HT1080 (cell line): ENCODE results near the gene EDA. TPM values are rescaled to one million over a fixed set of nuclear protein-coding genes. Genes with fewer than 3 reads are reported as not detected.
A peak's percentile ranks its signal among the peaks of the same experiment; 100 is the strongest.

Experiments used
- DNase-seq: peaks from one replicate; pipeline ENCODE4 v3.0.0-alpha.2; 2015; ENCODE audit warnings: low read depth
- polyA plus RNA-seq, 2 experiments: library from polyadenylated mRNA; depleted of rRNA; stranded (reverse); fragments of >200 nt; gene quantifications; 2 replicates each; pipeline ENCODE4 v1.2.3, GENCODE V29; 2015
- total RNA-seq: library from RNA; depleted of rRNA; stranded (reverse); fragments of >200 nt; shearing (Covaris generic); gene quantifications from 2 replicates; pipeline ENCODE4 v1.2.3, GENCODE V29; 2014; rRNA removed

The EDA gene
- 2.0 and 2.4 TPM in 2 replicates for total RNA-seq
- polyA plus RNA-seq (2015; cell fraction: cytosol; rRNA removed): 0.92 and 0.93 TPM in 2 replicates
- 1.2 and 1.3 TPM in 2 replicates for polyA plus RNA-seq (2015; cell fraction: nucleus; rRNA removed)

GRCh38 chrX:69615779-69616456, at the start of gene EDA:
Gene EDA, plus strand, starts transcription at chrX:69616113.
- peak; percentile 87 for DNase-seq

DNA sequence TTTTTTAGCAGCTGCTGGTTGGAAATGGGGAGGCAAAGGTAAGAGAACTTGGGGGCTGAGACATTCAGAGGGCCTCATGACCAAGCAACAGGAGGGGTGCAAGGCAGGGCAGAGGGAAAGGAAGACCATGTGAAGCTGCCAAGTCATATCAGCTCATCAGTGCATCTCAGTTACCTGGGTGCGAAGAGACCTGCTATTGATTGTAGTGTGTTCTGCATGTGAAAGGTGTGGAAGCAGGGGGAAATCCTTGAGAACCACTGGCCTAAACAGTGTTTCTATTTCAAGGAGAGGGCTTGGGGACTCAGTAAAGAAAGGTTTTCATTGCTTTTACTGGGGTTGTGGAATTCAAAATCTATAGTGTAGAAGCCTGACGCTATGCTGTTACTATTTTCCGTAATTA, 47.1 kb upstream of the EDA start:
- no peak for DNase-seq

GRCh38 chrX:69597399-69597798, 18.5 kb upstream of the EDA start:
- DNase-seq: no peak

GRCh38 chrX:69600182-69600581, 15.7 kb upstream of the EDA start:
- DNase-seq: no peak

GRCh38 chrX:69603566-69604194, 12.2 kb upstream of the EDA start:
- DNase-seq: no peak

DNA sequence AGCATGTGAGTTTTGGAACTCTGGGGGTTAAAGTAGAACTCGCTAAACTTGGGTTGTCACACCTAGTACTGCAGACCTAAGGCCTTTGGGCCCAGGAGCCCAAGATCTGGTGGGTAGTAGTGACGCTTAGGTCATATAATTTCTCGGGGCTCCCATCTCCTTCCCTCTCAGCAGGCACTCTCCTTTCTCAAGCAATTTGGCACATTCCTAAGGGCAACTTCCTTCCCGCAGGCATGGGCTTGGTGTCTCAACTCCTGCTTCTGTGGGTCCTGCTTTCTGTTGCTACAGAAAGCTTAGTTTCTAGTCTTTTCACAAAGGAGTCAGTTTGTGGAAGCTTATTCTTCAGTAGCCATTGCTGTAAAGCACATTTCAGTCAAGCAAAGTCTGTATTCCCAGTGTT, 10.4 kb upstream of the EDA start:
- DNase-seq: no peak

GRCh38 chrX:69607616-69608015, 8.3 kb upstream of the EDA start:
- DNase-seq: no peak

GRCh38 chrX:69613946-69614345, 2.0 kb upstream of the EDA start:
- DNase-seq: no peak

DNA sequence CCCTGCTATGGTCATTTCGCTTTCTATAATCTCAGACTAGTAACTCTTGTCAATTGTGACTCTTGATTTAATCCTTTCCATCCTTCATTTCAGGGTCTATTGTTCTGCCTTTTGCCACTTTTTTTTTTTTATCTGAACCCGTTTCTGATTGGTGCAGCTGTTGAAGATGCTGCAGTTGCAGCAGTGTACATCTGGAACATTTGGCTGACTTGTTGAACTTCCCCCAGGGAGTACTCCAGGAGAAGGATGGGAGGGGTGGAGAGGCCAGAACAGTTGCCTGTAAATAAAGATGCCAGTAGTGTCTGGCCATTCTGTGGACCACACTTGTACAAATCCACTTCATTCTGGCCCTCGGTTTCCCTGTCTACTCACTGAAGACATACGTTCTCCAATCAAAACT, 1.0 kb upstream of the EDA start:
- DNase-seq: no peak

- DNase-seq: no peak
These were observed 571 bp upstream of the EDA start for GRCh38 chrX:69615342-69615741.

DNA sequence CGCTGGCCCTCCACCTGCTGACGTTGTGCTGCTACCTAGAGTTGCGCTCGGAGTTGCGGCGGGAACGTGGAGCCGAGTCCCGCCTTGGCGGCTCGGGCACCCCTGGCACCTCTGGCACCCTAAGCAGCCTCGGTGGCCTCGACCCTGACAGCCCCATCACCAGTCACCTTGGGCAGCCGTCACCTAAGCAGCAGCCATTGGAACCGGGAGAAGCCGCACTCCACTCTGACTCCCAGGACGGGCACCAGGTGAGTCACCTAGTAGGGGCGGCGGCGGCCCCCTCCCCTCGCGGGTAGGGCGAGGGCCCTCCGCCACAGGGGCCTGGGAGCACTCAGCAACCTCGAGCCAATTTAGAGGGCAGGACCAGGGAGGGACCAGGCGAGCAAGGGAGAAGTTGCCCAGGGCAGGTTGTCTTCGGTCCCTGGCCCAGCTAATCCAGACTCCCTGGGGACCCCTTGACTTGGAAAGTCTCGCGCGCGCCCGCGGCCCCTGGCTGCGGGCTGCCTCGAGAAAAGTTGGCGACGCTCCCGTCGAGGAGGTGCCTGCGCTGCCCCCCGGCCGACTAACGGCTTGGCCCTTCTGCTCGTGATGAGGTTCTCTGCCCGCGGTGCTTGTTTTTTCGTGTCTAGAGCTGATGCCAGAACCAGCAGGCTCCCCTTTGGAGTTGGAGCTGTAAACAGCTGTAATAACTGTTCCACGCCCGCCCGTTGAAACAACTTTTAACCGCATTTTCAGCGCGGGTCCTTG, 717 bp downstream of the EDA start:
- no peak for DNase-seq

- DNase-seq: no peak
These were observed 2.9 kb downstream of the EDA start for GRCh38 chrX:69618803-69619202.

- DNase-seq: no peak
These were observed 10.2 kb downstream of the EDA start for GRCh38 chrX:69626129-69626528.

- DNase-seq: peak; percentile 59
These were observed 11.8 kb downstream of the EDA start for GRCh38 chrX:69627744-69628143.

DNA sequence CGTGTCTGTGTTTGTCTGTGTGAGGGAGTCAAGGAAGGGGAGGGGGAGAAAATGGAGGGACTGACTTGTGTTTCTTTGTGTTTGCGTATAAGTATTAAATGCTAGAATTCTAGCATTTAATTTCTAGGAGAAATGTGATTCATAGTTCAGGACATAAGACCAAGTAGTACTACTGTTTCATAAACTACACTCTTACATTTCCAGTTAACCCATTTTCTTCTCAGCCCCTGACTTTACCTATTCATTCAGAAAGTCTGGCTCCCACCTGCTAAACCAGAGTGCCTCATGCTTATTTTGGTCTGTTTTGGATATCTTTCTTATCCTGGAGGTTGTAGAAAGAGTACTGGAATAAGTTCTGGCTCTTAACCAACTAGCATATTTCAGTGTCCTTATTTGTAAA, 14.2 kb downstream of the EDA start:
- no peak for DNase-seq

- no peak for DNase-seq
These were observed 48.8 kb downstream of the EDA start for GRCh38 chrX:69664693-69665092.

DNA sequence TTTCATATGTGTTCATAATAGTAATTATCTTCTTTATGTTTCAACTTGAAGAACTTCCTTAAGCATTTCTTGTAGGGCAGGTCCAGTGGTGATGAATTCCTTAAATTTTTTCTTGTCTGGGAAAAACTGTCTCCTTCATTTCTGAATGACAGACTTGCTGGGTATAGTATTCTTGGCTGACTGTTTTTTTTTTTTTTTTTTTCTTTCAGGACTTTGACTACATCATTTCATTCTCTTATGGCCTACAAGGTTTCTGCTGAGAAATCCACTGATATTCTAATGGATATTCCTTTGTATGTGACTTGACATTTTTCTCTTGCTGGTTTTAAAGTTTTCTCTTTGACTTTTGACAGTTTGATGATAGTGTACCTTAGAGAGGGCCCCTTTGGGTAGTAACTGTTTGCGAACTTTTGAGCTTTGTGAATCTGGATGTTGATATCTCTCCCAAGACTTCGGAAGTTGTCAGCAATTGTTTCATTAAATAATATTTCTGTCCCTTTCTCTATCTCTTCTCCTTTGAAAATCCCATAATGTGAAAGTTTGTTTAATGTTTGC, 54.2 kb downstream of the EDA start:
- DNase-seq: no peak

DNA sequence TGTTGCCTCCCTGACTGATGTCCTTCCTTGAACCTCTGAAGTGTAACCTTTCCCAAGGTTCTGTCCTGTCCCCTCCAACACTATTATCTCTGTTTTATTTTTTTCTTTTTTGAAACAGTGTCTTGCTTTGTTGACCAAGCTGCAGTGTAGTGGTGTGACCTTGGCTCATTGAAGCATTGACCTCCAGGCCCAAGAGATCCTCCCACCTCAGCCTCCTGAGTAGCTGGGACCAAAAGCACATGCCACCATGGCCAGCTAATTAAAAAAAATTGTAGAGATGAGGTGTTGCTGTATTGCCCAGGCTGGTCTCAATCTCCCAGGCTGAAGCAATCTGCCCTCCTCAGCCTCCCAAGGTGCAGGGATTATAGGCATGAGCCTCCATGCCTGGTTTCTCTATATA, 59.0 kb downstream of the EDA start:
- DNase-seq: no peak

GRCh38 chrX:69705818-69706217, 89.9 kb downstream of the EDA start:
- DNase-seq: no peak

DNA sequence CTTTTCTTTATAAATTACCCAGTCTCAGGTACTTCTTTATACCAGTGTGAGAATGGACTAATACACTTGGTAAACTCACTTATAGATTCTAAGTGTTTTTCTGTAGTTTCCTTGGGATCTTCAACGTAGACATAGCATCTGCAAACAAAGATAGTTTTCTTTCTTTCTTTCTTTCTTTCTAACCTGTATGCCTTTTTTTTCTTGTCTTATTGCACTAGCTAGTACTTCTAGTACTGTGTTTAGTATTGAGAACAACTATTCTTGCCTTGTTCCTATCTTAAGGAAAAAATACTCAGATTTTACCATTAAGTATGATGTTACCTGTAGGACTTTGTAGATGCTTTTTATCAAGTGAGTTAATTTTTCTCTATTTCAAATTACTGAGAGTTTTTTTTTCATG, 102.2 kb downstream of the EDA start:
- no peak for DNase-seq

- DNase-seq: no peak
These were observed 108.4 kb downstream of the EDA start for GRCh38 chrX:69724307-69724706.

- DNase-seq: no peak
These were observed 124.4 kb downstream of the EDA start for GRCh38 chrX:69740317-69740716.
